GM12864 (cell line): ENCODE measurements around the gene LMX1A.

ENCODE experiments used
- DNase-seq: peaks from one replicate; pipeline ENCODE4 v3.0.0-alpha.2; 2011; ENCODE audit warnings: low read depth
- H3K4me3 ChIP-seq: 2 replicates; pipeline ENCODE4 v1.5.1; 2011; ENCODE audit warnings: mild to moderate bottlenecking, low read depth, low read length, control low read depth
- CTCF ChIP-seq: IDR thresholded peaks from 2 replicates; pipeline ENCODE4 v1.5.1; 2011; ENCODE audit warnings: low read depth, mild to moderate bottlenecking, moderate library complexity, low read length, control low read depth, inconsistent platforms; ENCODE audit errors: missing control alignments

The LMX1A gene

GRCh38 chr1:165381745-165382505 lies 25.4 kb upstream of the LMX1A start:
- no peak for DNase-seq
- TF ChIP-seq CTCF = no peak
- H3K4me3 ChIP-seq = no peak overlapping the region

GRCh38 chr1:165376811-165377311 lies 20.3 kb upstream of the LMX1A start:
- H3K4me3 ChIP-seq = no peak overlapping the region
- TF ChIP-seq CTCF = no peak
- DNase-seq = no peak

GRCh38 chr1:165376041-165376810 lies 19.7 kb upstream of the LMX1A start:
- no peak overlapping the region for H3K4me3 ChIP-seq
- no peak for DNase-seq
- TF ChIP-seq CTCF = no peak

- no peak for TF ChIP-seq CTCF
- no peak overlapping the region for H3K4me3 ChIP-seq
- no peak for DNase-seq
Measured at GRCh38 chr1:165375623-165376022, 19.1 kb upstream of the LMX1A start.

GRCh38 chr1:165371588-165372225 lies 15.2 kb upstream of the LMX1A start:
- no peak for TF ChIP-seq CTCF
- no peak overlapping the region for H3K4me3 ChIP-seq
- no peak for DNase-seq

- no peak overlapping the region for H3K4me3 ChIP-seq
- DNase-seq = no peak
- TF ChIP-seq CTCF = peak; percentile 95
Measured at GRCh38 chr1:165369255-165369848, 12.8 kb upstream of the LMX1A start.
